IPS-18c (cell line): Measurements from ENCODE around the gene LANCL2.
"Not testable (repeated sequence)": the region's sequence is repeated elsewhere in the genome, so short reads cannot be mapped to it uniquely, and the experiment has no call there.

ENCODE experiments used
- H3K4me3 ChIP-seq: 2 replicates; pipeline ENCODE4 v1.7.0; 2013; ENCODE audit warnings: low read depth, mild to moderate bottlenecking, low read length, moderate library complexity; ENCODE audit not compliant: insufficient read depth
- H3K9me3 ChIP-seq: one replicate; pipeline ENCODE4 v1.6.1; 2013; ENCODE audit warnings: mild to moderate bottlenecking, low read length, moderate library complexity; ENCODE audit not compliant: control insufficient read depth, insufficient read depth

Gene LANCL2

GRCh38 chr7:55441774-55442522, 76.8 kb downstream of the LANCL2 start:
- H3K4me3 ChIP-seq: no peak overlapping the region

GRCh38 chr7:55444786-55445185, 79.6 kb downstream of the LANCL2 start:
- Histone ChIP-seq H3K9me3 (no peaks in the 10 kb centered on the region), H3K4me3 (no peak overlapping the region)

More at GRCh38 chr7:55441774-55442522, 76.8 kb downstream of the LANCL2 start:
- no peaks in the 10 kb centered on the region for H3K9me3 ChIP-seq

GRCh38 chr7:55448526-55448925, 83.4 kb downstream of the LANCL2 start:
- no peaks in the 10 kb centered on the region for H3K9me3 ChIP-seq

DNA sequence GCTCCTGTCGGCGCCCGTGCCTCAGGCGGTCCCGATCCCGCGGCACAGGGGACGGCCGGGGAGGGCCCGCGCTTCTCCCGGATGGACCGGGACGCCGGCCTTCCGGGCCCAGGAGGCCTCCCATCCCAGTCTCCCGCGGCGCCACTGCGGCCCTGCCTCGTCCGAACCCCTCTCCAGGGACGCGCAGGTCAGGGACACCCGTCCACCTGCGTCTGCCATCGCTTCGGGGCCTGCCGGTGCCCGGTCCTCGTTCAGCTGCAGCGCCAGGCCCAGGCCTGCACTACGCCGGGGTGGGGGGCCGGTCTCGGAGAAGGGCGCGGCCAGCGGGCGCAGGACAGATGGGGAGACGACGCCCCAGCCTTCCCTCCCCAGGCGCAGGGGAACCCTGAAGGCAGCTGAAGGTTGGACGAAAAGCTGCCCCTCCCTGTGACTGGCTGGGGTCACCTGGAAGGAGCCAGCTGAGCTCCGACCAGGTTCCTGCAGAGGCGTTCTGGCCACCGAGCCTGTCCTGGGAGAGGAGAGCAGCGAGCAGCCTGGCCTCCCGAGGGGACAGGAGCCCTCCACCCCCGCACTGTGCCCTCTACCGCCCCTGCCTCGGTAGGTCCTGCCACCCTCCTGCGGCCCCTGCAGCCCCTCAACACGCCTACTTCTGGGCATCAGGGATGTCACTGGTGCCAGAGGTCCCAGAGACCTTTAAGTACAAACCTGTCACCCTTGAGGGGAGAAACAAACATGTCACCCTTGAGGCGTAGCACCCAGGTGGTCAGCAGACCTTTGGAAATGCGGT, 84.3 kb downstream of the LANCL2 start:
- Histone ChIP-seq H3K4me3 (no peak overlapping the region), H3K9me3 (no peaks in the 10 kb centered on the region)

More at GRCh38 chr7:55448526-55448925, 83.4 kb downstream of the LANCL2 start:
- no peak overlapping the region for H3K4me3 ChIP-seq

DNA sequence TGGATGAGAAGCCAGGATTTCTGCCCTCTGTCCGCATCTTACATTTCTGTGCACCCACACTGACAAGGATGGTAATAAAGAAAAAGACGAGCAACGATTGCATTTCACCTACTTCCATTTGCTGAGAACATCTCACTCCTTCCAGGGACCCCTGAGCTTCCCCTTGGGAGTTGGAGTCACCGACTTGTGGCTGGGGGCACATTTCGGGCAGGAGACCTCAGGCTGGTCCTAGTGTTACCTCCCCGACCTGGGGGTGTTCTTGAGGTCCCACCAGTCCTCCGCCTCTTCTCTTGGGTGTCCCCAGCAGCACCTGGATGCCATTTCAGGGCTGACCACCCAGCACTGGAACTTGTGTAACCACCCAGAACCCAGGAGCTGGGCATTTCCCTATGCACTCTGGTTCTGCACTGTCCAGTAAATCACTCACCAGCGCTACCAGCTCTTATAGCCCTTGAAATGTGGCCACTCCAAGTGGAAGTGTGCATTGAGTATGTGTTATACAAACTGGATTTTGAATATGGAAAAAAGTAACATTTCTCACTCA, 84.9 kb downstream of the LANCL2 start:
- H3K4me3 ChIP-seq: no peak overlapping the region
- no peaks in the 10 kb centered on the region for H3K9me3 ChIP-seq

DNA sequence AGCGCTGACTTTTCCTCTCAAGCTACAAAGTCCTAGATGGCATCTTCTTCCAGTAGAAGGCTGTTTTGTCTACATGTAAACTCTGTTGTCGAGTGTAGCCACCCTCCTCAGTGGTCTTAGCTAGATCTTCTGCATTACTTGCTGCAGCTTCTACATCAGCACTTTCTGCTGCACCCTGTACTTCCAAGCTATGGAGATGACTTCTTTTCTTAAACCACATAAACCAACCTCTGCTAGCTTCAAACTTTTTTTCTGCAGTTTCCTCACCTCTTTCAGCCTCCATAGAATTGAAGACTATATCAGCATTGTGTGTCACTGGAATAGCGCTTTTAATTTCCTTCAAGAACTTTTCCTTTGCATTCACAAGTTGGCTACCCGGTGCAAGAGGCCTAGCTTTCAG, 87.8 kb downstream of the LANCL2 start:
- no peaks in the 10 kb centered on the region for H3K9me3 ChIP-seq

GRCh38 chr7:55457801-55458200, 92.7 kb downstream of the LANCL2 start:
- no peaks in the 10 kb centered on the region for H3K9me3 ChIP-seq
- no peak overlapping the region for H3K4me3 ChIP-seq

More for the DNA sequence above, 87.8 kb downstream of the LANCL2 start:
- no peak overlapping the region for H3K4me3 ChIP-seq

DNA sequence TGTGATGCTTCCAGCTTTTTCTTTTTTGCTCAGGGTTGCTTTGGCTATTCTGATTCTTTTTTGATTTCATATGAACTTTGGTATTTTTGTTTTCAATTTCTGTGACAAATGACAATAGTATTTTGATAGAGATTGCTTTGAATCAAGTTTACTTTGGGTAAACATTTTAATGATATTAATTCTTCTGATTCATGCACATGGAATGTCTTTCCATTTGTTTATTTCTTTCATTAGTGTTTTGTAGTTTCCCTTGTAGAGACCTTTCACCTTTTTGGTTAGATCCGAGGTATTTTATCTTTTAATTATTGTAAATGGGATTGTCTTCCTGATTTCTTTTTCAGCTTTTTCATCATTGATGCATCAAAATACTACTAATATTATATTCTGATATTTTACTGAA, 93.2 kb downstream of the LANCL2 start:
- no peaks in the 10 kb centered on the region for H3K9me3 ChIP-seq

DNA sequence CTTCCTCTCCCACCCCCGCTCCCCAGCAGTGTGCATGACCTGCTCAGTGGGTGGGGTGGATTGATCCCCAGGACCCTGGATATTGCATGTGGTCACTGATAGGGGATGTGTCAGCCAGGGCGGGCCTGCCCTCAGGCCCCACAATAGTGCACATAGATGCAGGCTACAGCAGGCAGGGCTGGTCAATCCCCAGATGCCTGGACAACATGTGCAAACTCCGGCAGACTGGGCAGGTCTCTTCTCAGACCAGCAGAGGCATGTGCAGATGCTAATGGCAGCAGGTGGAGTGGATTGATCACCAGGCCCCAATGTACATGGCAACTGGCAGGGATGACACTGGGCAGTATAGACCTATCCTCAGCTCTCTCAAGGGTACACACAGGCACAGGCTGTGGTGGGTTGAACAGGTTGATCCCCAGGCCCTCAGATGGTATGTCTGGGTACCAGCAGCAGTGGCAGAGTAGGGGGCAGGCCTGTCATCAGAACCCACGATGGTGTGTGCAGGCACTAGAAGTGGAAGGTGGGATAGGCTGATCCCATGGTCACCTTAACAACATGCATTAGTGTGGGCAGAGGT, 98.6 kb downstream of the LANCL2 start:
- Histone ChIP-seq H3K4me3 (no peak overlapping the region), H3K9me3 (peaks cover 7% of the 10 kb centered on the region)

More for the DNA sequence above, 93.2 kb downstream of the LANCL2 start:
- H3K4me3 ChIP-seq: no peak overlapping the region

DNA sequence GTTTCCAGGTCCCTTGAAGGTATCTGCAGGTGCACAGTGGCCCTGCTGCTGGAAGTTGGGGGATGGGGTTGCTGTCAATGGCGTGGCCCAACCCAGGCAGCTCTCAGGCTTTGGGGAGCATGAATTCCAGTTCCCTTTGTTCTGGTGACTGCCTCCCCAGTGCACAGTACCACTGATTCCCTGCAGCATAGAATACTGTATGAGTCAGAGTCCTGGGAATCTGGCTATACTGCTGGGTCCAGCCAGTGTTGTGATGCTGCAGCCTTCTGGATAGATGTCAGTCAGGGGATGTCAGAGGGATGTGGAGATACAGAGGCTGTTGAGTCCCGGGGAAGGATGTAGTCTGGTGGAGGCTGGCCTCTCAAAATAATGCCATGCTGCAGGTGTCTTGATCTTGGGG, 99.3 kb downstream of the LANCL2 start:
- H3K9me3 ChIP-seq: peaks cover 7% of the 10 kb centered on the region
- H3K4me3 ChIP-seq: no peak overlapping the region

- H3K9me3 ChIP-seq: peaks cover 7% of the 10 kb centered on the region
- no peak overlapping the region for H3K4me3 ChIP-seq
Measured at GRCh38 chr7:55465691-55466090, 100.6 kb downstream of the LANCL2 start.

- peaks cover 7% of the 10 kb centered on the region for H3K9me3 ChIP-seq
- no peak overlapping the region for H3K4me3 ChIP-seq
Measured at GRCh38 chr7:55467047-55467593, 102.0 kb downstream of the LANCL2 start.

DNA sequence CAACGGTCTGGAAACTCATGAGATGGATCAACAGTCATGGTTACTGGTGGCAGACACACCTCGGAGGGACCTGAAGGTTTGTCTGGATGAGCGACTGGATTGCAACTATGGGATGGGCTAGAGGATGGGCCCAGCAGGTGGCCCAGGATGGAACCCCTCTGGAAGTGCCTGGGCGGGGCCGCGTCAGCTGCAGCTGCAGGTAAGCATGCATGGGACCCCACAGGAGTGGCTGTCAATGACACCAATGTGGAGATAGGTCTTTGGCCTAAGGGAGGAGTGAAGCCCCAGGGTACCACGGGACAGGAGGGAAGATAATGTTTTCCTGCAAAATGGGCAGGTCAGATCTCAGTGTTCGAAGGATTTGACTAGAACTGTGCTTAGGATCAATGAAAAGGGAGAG, 103.4 kb downstream of the LANCL2 start:
- H3K4me3 ChIP-seq: no peak overlapping the region

GRCh38 chr7:55469271-55469681, 104.1 kb downstream of the LANCL2 start:
- peaks cover 2% of the 10 kb centered on the region for H3K9me3 ChIP-seq
- no peak overlapping the region for H3K4me3 ChIP-seq

More for the DNA sequence above, 103.4 kb downstream of the LANCL2 start:
- H3K9me3 ChIP-seq: peaks cover 7% of the 10 kb centered on the region

DNA sequence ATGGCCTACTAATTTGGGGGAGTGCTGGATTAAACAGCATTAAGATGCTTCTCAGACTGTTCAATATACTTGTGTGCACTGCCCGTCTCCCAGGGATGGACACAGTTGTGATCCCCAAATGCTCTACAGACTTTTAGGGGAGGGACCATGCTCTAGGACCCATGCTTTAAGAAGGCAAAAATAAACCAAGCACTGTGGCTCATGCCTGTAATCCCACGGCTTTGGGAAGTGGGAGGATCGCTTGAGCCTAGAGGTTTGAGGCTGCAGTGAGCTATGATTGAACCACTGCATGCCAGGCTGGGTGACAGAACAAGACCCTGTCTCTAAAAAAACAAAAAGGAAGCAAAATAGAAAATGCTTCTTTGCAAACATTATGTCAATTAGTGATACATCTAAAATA, 104.6 kb downstream of the LANCL2 start:
- H3K9me3 ChIP-seq: peaks cover 2% of the 10 kb centered on the region
- no peak overlapping the region for H3K4me3 ChIP-seq

- Histone ChIP-seq H3K4me3 (no peak overlapping the region), H3K9me3 (peaks cover 2% of the 10 kb centered on the region)
Measured at GRCh38 chr7:55470261-55470660, 105.1 kb downstream of the LANCL2 start.

DNA sequence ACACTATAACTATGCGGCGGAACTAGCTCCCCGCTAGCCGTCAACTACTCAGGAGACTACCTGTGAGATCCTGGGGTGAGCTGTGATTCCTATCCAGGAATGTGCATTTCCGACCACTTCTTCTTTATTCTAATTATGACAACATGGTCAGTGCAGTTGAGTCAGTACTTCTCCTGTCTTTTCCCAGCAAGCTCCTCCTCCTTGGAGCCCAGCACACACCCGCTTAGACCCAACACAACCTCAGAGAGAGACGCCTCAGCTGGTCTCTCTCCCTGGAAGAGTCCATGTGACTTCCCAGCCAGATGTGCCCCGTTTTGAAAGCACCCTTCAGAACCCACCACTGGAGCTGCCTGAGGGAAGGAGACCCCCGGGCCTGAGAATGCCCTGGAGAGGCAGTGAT, 106.5 kb downstream of the LANCL2 start:
- H3K4me3 ChIP-seq, H3K9me3 ChIP-seq: not testable (repeated sequence)
